Neuronal stem cell (in vitro differentiated cells): ENCODE results near the gene C2CD4D.

Source experiments
- DNase-seq: peaks from one replicate; pipeline ENCODE4 v3.0.0-alpha.2; 2013; ENCODE audit warnings: low spot score
- H2AFZ ChIP-seq: one replicate; pipeline ENCODE4 v1.6.1; 2013; ENCODE audit warnings: mild to moderate bottlenecking, low read length, inconsistent platforms
- H2AK5ac ChIP-seq: 2 replicates; pipeline ENCODE4 v1.6.1; 2013; ENCODE audit warnings: low read depth, mild to moderate bottlenecking, inconsistent platforms, low read length, moderate library complexity, mixed read lengths
- H2BK120ac ChIP-seq: 2 replicates; pipeline ENCODE4 v1.6.1; 2013; ENCODE audit warnings: low read depth, mild to moderate bottlenecking, inconsistent platforms, low read length, moderate library complexity, mixed read lengths
- H2BK12ac ChIP-seq: one replicate; pipeline ENCODE4 v1.6.1; 2013; ENCODE audit warnings: low read length, inconsistent platforms
- H2BK15ac ChIP-seq: 2 replicates; pipeline ENCODE4 v1.6.1; 2013; ENCODE audit warnings: mild to moderate bottlenecking, low read length, inconsistent platforms, mixed read lengths
- H2BK5ac ChIP-seq: one replicate; pipeline ENCODE4 v1.6.1; 2013; ENCODE audit warnings: inconsistent platforms, mild to moderate bottlenecking, low read length, moderate library complexity
- H3K14ac ChIP-seq: one replicate; pipeline ENCODE4 v1.6.1; 2013; ENCODE audit warnings: low read length, inconsistent platforms
- H3K18ac ChIP-seq: 2 replicates; pipeline ENCODE4 v1.6.1; 2013; ENCODE audit warnings: low read length, inconsistent platforms
- H3K23ac ChIP-seq: 2 replicates; pipeline ENCODE4 v1.6.1; 2013; ENCODE audit warnings: low read depth, mild to moderate bottlenecking, mixed read lengths, low read length, inconsistent platforms; ENCODE audit not compliant: poor library complexity
- H3K27ac ChIP-seq: replicated peaks from 3 replicates; pipeline ENCODE4 v1.5.1; 2013; ENCODE audit warnings: low read length, inconsistent platforms
- H3K27me3 ChIP-seq, 3 experiments: 2 replicates each; pipeline ENCODE4 v1.6.1; 2013; ENCODE audit warnings: low read length in 3 of 3, mild to moderate bottlenecking in 2 of 3, inconsistent platforms in 1 of 3, low read depth in 1 of 3, mixed read lengths in 1 of 3, moderate library complexity in 1 of 3; ENCODE audit not compliant: control insufficient read depth in 3 of 3, insufficient read depth in 3 of 3
- H3K36me3 ChIP-seq, 2 donors: replicated peaks in 1 of 2; 2 replicates each; pipeline ENCODE4 v1.6.1; 2013; ENCODE audit warnings: low read length in 2 of 2; ENCODE audit not compliant: control insufficient read depth in 2 of 2, insufficient read depth in 2 of 2
- H3K4ac ChIP-seq: 2 replicates; pipeline ENCODE4 v1.6.1; 2013; ENCODE audit warnings: inconsistent platforms, mild to moderate bottlenecking, low read length, moderate library complexity
- H3K4me1 ChIP-seq, 2 donors: 1 replicate in 1 of 2; 2 replicates in 1 of 2; pipeline ENCODE4 v1.6.1; 2013; ENCODE audit warnings: low read length in 2 of 2, low read depth in 1 of 2; ENCODE audit not compliant: control insufficient read depth in 2 of 2, insufficient read depth in 1 of 2
- H3K4me2 ChIP-seq: one replicate; pipeline ENCODE4 v1.6.1; 2013; ENCODE audit warnings: mild to moderate bottlenecking, low read length, inconsistent platforms; ENCODE audit not compliant: insufficient read depth, poor library complexity, severe bottlenecking
- H3K4me3 ChIP-seq, 2 donors: 2 replicates each; pipeline ENCODE4 v1.5.1; 2013; ENCODE audit warnings: low read length in 2 of 2, mild to moderate bottlenecking in 2 of 2, inconsistent platforms in 1 of 2, moderate library complexity in 1 of 2
- H3K79me1 ChIP-seq: one replicate; pipeline ENCODE4 v1.6.1; 2013; ENCODE audit warnings: low read depth, mild to moderate bottlenecking, inconsistent platforms, low read length, moderate library complexity
- H3K9ac ChIP-seq: one replicate; pipeline ENCODE4 v1.6.1; 2013; ENCODE audit warnings: mild to moderate bottlenecking, low read depth, low read length, inconsistent platforms; ENCODE audit not compliant: poor library complexity
- H3K9me3 ChIP-seq, 2 donors: replicated peaks in 1 of 2; 2 replicates each; pipeline versions ENCODE3 to v1.6.1; 2013; ENCODE audit warnings: low read length in 2 of 2, mild to moderate bottlenecking in 2 of 2, inconsistent platforms in 1 of 2, low read depth in 1 of 2, mixed read lengths in 1 of 2, moderate library complexity in 1 of 2; ENCODE audit not compliant: control insufficient read depth in 2 of 2, insufficient read depth in 1 of 2
- H4K8ac ChIP-seq: one replicate; pipeline ENCODE4 v1.6.1; 2013; ENCODE audit warnings: low read depth, mild to moderate bottlenecking, inconsistent platforms, low read length, moderate library complexity
- H4K91ac ChIP-seq: one replicate; pipeline ENCODE4 v1.6.1; 2013; ENCODE audit warnings: low read length, low read depth, mild to moderate bottlenecking, inconsistent platforms; ENCODE audit not compliant: poor library complexity
- WGBS, 2 donors: extraction: QIAGEN DNeasy Blood & Tissue Kit; methylation state at CpG; one replicate each; pipeline ENCODE4 v1.1.7; 2013; ENCODE audit warnings: missing lambda C conversion rate in 2 of 2, mixed read lengths in 1 of 2; ENCODE audit not compliant: insufficient read length in 2 of 2, insufficient replicate concordance in 1 of 2; ENCODE audit errors: extremely low coverage in 2 of 2; 5-methylcytosine and 5-hydroxymethylcytosine counted together

The C2CD4D gene

GRCh38 chr1:151849871-151850270 is 10.3 kb upstream of the C2CD4D start:
- Histone ChIP-seq H3K4me3 (no peak overlapping the region), H3K4ac (no peak overlapping the region), H2BK120ac (no peak overlapping the region), H3K4me2 (no peak overlapping the region), H3K14ac (no peak overlapping the region), H3K4me1 (peaks cover 0 to 1% of the 10 kb centered on the region in 2 donors), H3K27ac (no peak overlapping the region), H3K79me1 (no peaks in the 10 kb centered on the region), H4K91ac (no peak overlapping the region), H4K8ac (no peak overlapping the region), H3K36me3 (no peaks in the 10 kb centered on the region), H2AK5ac (no peak overlapping the region), H2BK12ac (no peak overlapping the region), H3K9ac (no peak overlapping the region), H2BK5ac (no peak overlapping the region), H2BK15ac (no peak overlapping the region), H3K9me3 (no peaks in the 10 kb centered on the region), H3K18ac (no peak overlapping the region), H3K23ac (no peak overlapping the region), H3K27me3 (peaks cover 0 to 74% (median 0%) of the 10 kb centered on the region in 3 experiments), H2AFZ (no peak overlapping the region)
- no peak for DNase-seq

GRCh38 chr1:151849126-151849525 is 9.5 kb upstream of the C2CD4D start:
- Histone ChIP-seq H4K91ac (no peak overlapping the region), H3K23ac (no peak overlapping the region), H2BK12ac (no peak overlapping the region), H3K14ac (no peak overlapping the region), H3K79me1 (no peaks in the 10 kb centered on the region), H3K4ac (no peak overlapping the region), H2AK5ac (no peak overlapping the region), H3K4me3 (no peak overlapping the region), H2AFZ (no peak overlapping the region), H3K18ac (no peak overlapping the region), H3K27me3 (peaks cover 0 to 82% (median 0%) of the 10 kb centered on the region in 3 experiments), H4K8ac (no peak overlapping the region), H3K9me3 (no peaks in the 10 kb centered on the region), H3K4me1 (peaks cover 0 to 1% of the 10 kb centered on the region in 2 donors), H2BK15ac (no peak overlapping the region), H3K4me2 (no peak overlapping the region), H3K27ac (no peak overlapping the region), H3K36me3 (no peaks in the 10 kb centered on the region), H2BK5ac (no peak overlapping the region), H2BK120ac (no peak overlapping the region), H3K9ac (no peak overlapping the region)
- DNase-seq, result no peak
- no CpG with 5 or more reads among the region's 3 CpGs for WGBS, 2 donors

- Histone ChIP-seq H3K4me1 (peaks cover 0 to 1% of the 10 kb centered on the region in 2 donors), H3K36me3 (no peaks in the 10 kb centered on the region), H2BK120ac (no peak overlapping the region), H3K9me3 (peaks cover 0 to 2% of the 10 kb centered on the region in 2 donors), H3K4ac (no peak overlapping the region), H3K27ac (no peak overlapping the region), H3K9ac (no peak overlapping the region), H2BK5ac (no peak overlapping the region), H3K23ac (no peak overlapping the region), H4K91ac (no peak overlapping the region), H3K4me3 (no peak overlapping the region), H3K79me1 (no peaks in the 10 kb centered on the region), H3K18ac (no peak overlapping the region), H2AFZ (no peak overlapping the region), H3K14ac (no peak overlapping the region), H2BK15ac (no peak overlapping the region), H4K8ac (no peak overlapping the region), H3K27me3 (peaks cover 0 to 82% (median 0%) of the 10 kb centered on the region in 3 experiments), H2BK12ac (no peak overlapping the region), H3K4me2 (no peak overlapping the region), H2AK5ac (no peak overlapping the region)
- WGBS, 2 donors, result no CpG with 5 or more reads among the region's 11 CpGs
- DNase-seq, result no peak
These were observed 8.4 kb upstream of the C2CD4D start for GRCh38 chr1:151847867-151848596.

GRCh38 chr1:151846686-151847237 is 7.1 kb upstream of the C2CD4D start:
- Histone ChIP-seq H2AFZ (no peak overlapping the region), H3K4ac (no peak overlapping the region), H3K4me3 (no peak overlapping the region), H2BK5ac (no peak overlapping the region), H2BK15ac (no peak overlapping the region), H3K36me3 (no peaks in the 10 kb centered on the region), H3K4me1 (peaks cover 0 to 1% of the 10 kb centered on the region in 2 donors), H3K18ac (no peak overlapping the region), H3K79me1 (no peaks in the 10 kb centered on the region), H3K9ac (no peak overlapping the region), H2AK5ac (no peak overlapping the region), H3K4me2 (no peak overlapping the region), H2BK120ac (no peak overlapping the region), H2BK12ac (no peak overlapping the region), H3K27ac (no peak overlapping the region), H3K9me3 (peaks cover 0 to 2% of the 10 kb centered on the region in 2 donors), H3K23ac (no peak overlapping the region), H3K27me3 (peaks cover 0 to 78% (median 0%) of the 10 kb centered on the region in 3 experiments), H3K14ac (no peak overlapping the region), H4K8ac (no peak overlapping the region), H4K91ac (no peak overlapping the region)
- DNase-seq, result no peak
- WGBS, 2 donors, result no CpG with 5 or more reads among the region's 8 CpGs
